Measurements from ENCODE around the gene TRIO. TPM values are rescaled to one million over a fixed set of nuclear protein-coding genes. Genes with fewer than 3 reads are reported as not detected.

Gene TRIO
- total and polyA plus RNA-seq, 2 of the 8 experiments (the other 6 are each of a cell fraction or from before 2014, with no cell fraction given) = 35.1 to 69.1 TPM

GRCh38 chr5:14197056-14197455 lies 53.9 kb downstream of the TRIO start:
- H2BK12ac ChIP-seq (ENCODE audit: low read depth, low read length) = no peak overlapping the region
- H2AK5ac ChIP-seq (ENCODE audit: low read depth, low read length) = no peak overlapping the region
- H2BK20ac ChIP-seq (ENCODE audit: low read length) = no peak overlapping the region
- H3K4me2 ChIP-seq (ENCODE audit: insufficient read depth in 1 of 2, low read depth in 2 of 2, low read length in 2 of 2) = no peak overlapping the region
- no peak overlapping the region for H2AFZ ChIP-seq (ENCODE audit: low read length)
- no peak overlapping the region for H2BK120ac ChIP-seq (replicated peaks; ENCODE audit: low read depth, low read length)
- no peaks in the 10 kb centered on the region for H3K27me3 ChIP-seq (replicated peaks in 1 of 4; ENCODE audit: control insufficient read depth in 3 of 4, extremely low read depth in 1 of 4, insufficient read depth in 3 of 4, low read length in 3 of 4)
- no peaks in the 10 kb centered on the region for H3K23me2 ChIP-seq (ENCODE audit: low read depth, low read length)
- no peak overlapping the region for H4K5ac ChIP-seq (ENCODE audit: insufficient read length, low read depth, low read length)
- H4K20me1 ChIP-seq (replicated peaks in 1 of 2; ENCODE audit: control insufficient read depth in 1 of 2, insufficient read depth in 2 of 2, low read length in 2 of 2) = peaks cover 10 to 20% of the 10 kb centered on the region in 2 experiments
- ChIA-PET POLR2A (ENCODE audit: partially characterized antibody) (no interaction called here), CTCF (ENCODE audit: partially characterized antibody) (interaction anchor here (1.0 to 1.8 kb wide), 3 partner anchors 13 to 73 kb away, joined by 3 to 4 read pairs (median 4); no protein-coding TSS in a partner anchor)
- no peak for FAIRE-seq
- no peak overlapping the region for H3K18ac ChIP-seq (ENCODE audit: extremely low read depth, low read length)
- H3K79me1 ChIP-seq (ENCODE audit: low read depth, low read length) = peaks cover 14% of the 10 kb centered on the region
- H2BK15ac ChIP-seq (ENCODE audit: low read length) = no peak overlapping the region
- peaks cover 0 to 3% (median 1%) of the 10 kb centered on the region in 4 experiments; a peak in 5 of 7 replicates for H3K4me1 ChIP-seq (replicated peaks in 1 of 4; ENCODE audit: control insufficient read depth in 3 of 4, insufficient read depth in 4 of 4, low read length in 3 of 4)
- H3K56ac ChIP-seq (replicated peaks; ENCODE audit: insufficient read length, low read depth, low read length) = no peak overlapping the region
- WGBS, 2 experiments (ENCODE audit: extremely low coverage in 1 of 2, insufficient coverage in 1 of 2, insufficient read length in 1 of 2, insufficient replicate concordance in 2 of 2, low coverage in 1 of 2, low lambda C conversion rate in 2 of 2, missing lambda C conversion rate in 1 of 2) = 76% methylated on average over 5 of the region's 5 CpGs; no CpG with 5 or more reads in 1 of the 2 experiments
- H3K4me3 ChIP-seq (ENCODE audit: extremely low read depth in 1 of 4, insufficient read depth in 2 of 4, low read depth in 3 of 4, low read length in 4 of 4) = no peak overlapping the region
- H4K91ac ChIP-seq (replicated peaks; ENCODE audit: insufficient read length, low read length) = no peak overlapping the region
- no peak overlapping the region for H4K8ac ChIP-seq (ENCODE audit: extremely low read depth, insufficient read depth, low read length)
- H2BK5ac ChIP-seq (ENCODE audit: low read depth, low read length) = no peak overlapping the region
- no peak for DNase-seq (ENCODE audit: low read depth in 1 of 2, low spot score in 2 of 2)
- TF ChIP-seq KDM4A (IDR thresholded peaks at IDR 0.05; ENCODE audit: low read depth, low read length, severe bottlenecking) (no peak), KDM1A (IDR thresholded peaks at IDR 0.05; ENCODE audit: borderline replicate concordance, low read length) (no peak), RXRA (IDR thresholded peaks at IDR 0.05; ENCODE audit: insufficient read depth, low read depth, low read length) (no peak), TBP (IDR thresholded peaks at IDR 0.05; ENCODE audit: low read depth, low read length) (no peak), TAF1 (IDR thresholded peaks at IDR 0.05; ENCODE audit: low read depth, low read length) (no peak), BACH1 (IDR thresholded peaks at IDR 0.05; ENCODE audit: low read length) (no peak), RBBP5 (IDR thresholded peaks at IDR 0.05; ENCODE audit: borderline replicate concordance, low read depth, low read length) (no peak), POLR2A (IDR thresholded peaks at IDR 0.05; ENCODE audit: control extremely low read depth in 1 of 2, low read depth in 2 of 2, low read length in 2 of 2) (no peak), HDAC6 (IDR thresholded peaks at IDR 0.05; ENCODE audit: low read depth, low read length) (no peak)
- peaks cover 5 to 95% of the 10 kb centered on the region in 2 experiments for H3K79me2 ChIP-seq (ENCODE audit: control insufficient read depth in 1 of 2, insufficient read depth in 2 of 2, low read length in 2 of 2)
- H3K9ac ChIP-seq (replicated peaks in 1 of 4; ENCODE audit: extremely low read depth in 1 of 4, low read depth in 3 of 4, low read length in 3 of 4) = no peak overlapping the region
- no peak overlapping the region for H3K4ac ChIP-seq (replicated peaks; ENCODE audit: insufficient read length, low read depth, low read length)
- no peaks in the 10 kb centered on the region for H3K36me3 ChIP-seq (ENCODE audit: control insufficient read depth in 2 of 4, insufficient read depth in 4 of 4, low read length in 3 of 4)
- no peaks in the 10 kb centered on the region for H3K9me3 ChIP-seq (ENCODE audit: insufficient read depth in 2 of 2, low read depth in 1 of 2, low read length in 1 of 2)
- H3K27ac ChIP-seq (ENCODE audit: low read depth, low read length) = no peak overlapping the region
- no peak overlapping the region for H3K14ac ChIP-seq (ENCODE audit: insufficient read length)
- H3K23ac ChIP-seq (ENCODE audit: insufficient read length) = no peak overlapping the region
